T-helper 2 cell treated with Interferon-gamma antibody and Interleukin-4, amounts not matched to agents 100 ng/mL and 5 ng/mL, for 36 hours (primary cell): ENCODE data around the gene UBLCP1. TPM values are rescaled to one million over a fixed set of nuclear protein-coding genes. Genes with fewer than 3 reads are reported as not detected.
"Not testable (repeated sequence)": the region's sequence is repeated elsewhere in the genome, so short reads cannot be mapped to it uniquely, and the experiment has no call there.

Source experiments
- intact Hi-C: fragments of 100-400 bp; cut with micrococcal nuclease; formaldehyde crosslinking; loops from one replicate; pipeline ENCODE4 v1.15.1; 2023
- total RNA-seq: library from RNA; stranded (reverse); gene quantifications from 2 replicates; pipeline ENCODE4 v1.2.3, GENCODE V29; 2022

Gene UBLCP1
- total RNA-seq: 27.2 and 28.6 TPM in 2 replicates

GRCh38 chr5:159262859-159263568 lies at the start of gene UBLCP1:
UBLCP1 (plus strand) TSS chr5:159263290; CDS start chr5:159268916, 5,626 bp downstream.
- intact Hi-C loops: loop anchor here (1.0 to 10.0 kb wide), 9 partner anchors 56 to 1721 kb away; partner anchors contain the start of genes PTTG1 and TTC1

GRCh38 chr5:159214486-159215271 lies 48.4 kb upstream of the UBLCP1 start:
- intact Hi-C loops: no loop called here

GRCh38 chr5:159215886-159216285 lies 47.2 kb upstream of the UBLCP1 start:
- intact Hi-C loops: no loop called here

GRCh38 chr5:159216454-159216853 lies 46.6 kb upstream of the UBLCP1 start:
- intact Hi-C loops: no loop called here

GRCh38 chr5:159217236-159217635 lies 45.9 kb upstream of the UBLCP1 start:
- intact Hi-C loops: no loop called here

- intact Hi-C loops: no loop called here
Observed at GRCh38 chr5:159218595-159219023, 44.5 kb upstream of the UBLCP1 start.

- intact Hi-C loops: no loop called here
Observed at GRCh38 chr5:159220206-159220605, 42.9 kb upstream of the UBLCP1 start.

- intact Hi-C loops: no loop called here
Observed at GRCh38 chr5:159223469-159223868, 39.6 kb upstream of the UBLCP1 start.

GRCh38 chr5:159224471-159224870 lies 38.6 kb upstream of the UBLCP1 start:
- intact Hi-C loops: no loop called here

GRCh38 chr5:159226451-159226850 lies 36.6 kb upstream of the UBLCP1 start:
- intact Hi-C loops: no loop called here

GRCh38 chr5:159227452-159227851 lies 35.6 kb upstream of the UBLCP1 start:
- intact Hi-C loops: no loop called here

GRCh38 chr5:159228097-159228496 lies 35.0 kb upstream of the UBLCP1 start:
- intact Hi-C loops: not testable (repeated sequence)

GRCh38 chr5:159230657-159231056 lies 32.4 kb upstream of the UBLCP1 start:
- intact Hi-C loops: no loop called here

GRCh38 chr5:159231167-159231566 lies 31.9 kb upstream of the UBLCP1 start:
- intact Hi-C loops: no loop called here

- intact Hi-C loops: not testable (repeated sequence)
Observed at GRCh38 chr5:159235871-159236520, 27.1 kb upstream of the UBLCP1 start.

- intact Hi-C loops: no loop called here
Observed at GRCh38 chr5:159240301-159240870, 22.7 kb upstream of the UBLCP1 start.

- intact Hi-C loops: no loop called here
Observed at GRCh38 chr5:159241946-159242552, 21.0 kb upstream of the UBLCP1 start.

GRCh38 chr5:159242656-159243055 lies 20.4 kb upstream of the UBLCP1 start:
- intact Hi-C loops: no loop called here

GRCh38 chr5:159243385-159243784 lies 19.7 kb upstream of the UBLCP1 start:
- intact Hi-C loops: no loop called here

- intact Hi-C loops: no loop called here
Observed at GRCh38 chr5:159244163-159244562, 18.9 kb upstream of the UBLCP1 start.

GRCh38 chr5:159244890-159245289 lies 18.2 kb upstream of the UBLCP1 start:
- intact Hi-C loops: no loop called here
